GM23248 (cell line): ENCODE results near the gene MOBP.
"Not testable (repeated sequence)": the region's sequence is repeated elsewhere in the genome, so short reads cannot be mapped to it uniquely, and the experiment has no call there.

Source experiments
- EZH2 ChIP-seq: fragments of 200-600 bp; sonication (generic); IDR thresholded peaks from 2 replicates; pipeline ENCODE4 v1.6.1; 2018; ENCODE audit warnings: antibody characterized with exemption, mild to moderate bottlenecking; ENCODE audit not compliant: insufficient read depth, poor library complexity, severe bottlenecking
- EZH2phosphoT487 ChIP-seq: fragments of 200-600 bp; sonication (generic); IDR thresholded peaks from 2 replicates; pipeline ENCODE4 v1.6.1; 2018; ENCODE audit warnings: antibody characterized with exemption, moderate library complexity, mild to moderate bottlenecking, low read depth; ENCODE audit not compliant: insufficient read depth

DNA sequence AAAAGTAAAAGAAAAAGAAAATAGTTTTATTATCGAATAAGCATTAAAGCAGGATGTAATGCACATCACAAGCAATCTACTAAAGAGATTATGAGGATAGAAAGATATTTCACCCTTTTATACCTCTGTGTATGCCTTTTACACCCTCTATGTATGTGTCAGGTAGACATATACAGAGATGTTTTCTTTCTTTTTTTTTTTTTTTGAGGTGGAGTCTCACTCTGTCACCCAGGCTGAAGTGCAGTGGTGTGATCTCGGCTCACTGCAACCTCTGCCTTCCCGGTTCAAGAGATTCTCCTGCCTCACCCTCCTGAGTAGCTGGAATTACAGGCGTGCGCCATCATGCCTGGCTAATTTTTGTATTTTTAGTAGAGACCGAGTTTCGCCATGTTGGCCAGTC lies 13.6 kb upstream of the MOBP start:
- not testable (repeated sequence) for TF ChIP-seq EZH2, EZH2phosphoT487
